Endodermal cell (in vitro differentiated cells): ENCODE measurements around the gene LIMS2. TPM values are rescaled to one million over a fixed set of nuclear protein-coding genes. Genes with fewer than 3 reads are reported as not detected.

Experiments
- DNase-seq: peaks from one replicate; pipeline ENCODE4 v3.0.0-alpha.2; 2017
- H3K27ac ChIP-seq: 2 replicates; pipeline ENCODE4 v1.5.1; 2013; ENCODE audit warnings: mild to moderate bottlenecking, low read depth, low read length, moderate library complexity
- H3K27me3 ChIP-seq: 2 replicates; pipeline ENCODE4 v1.6.1; 2013; ENCODE audit warnings: mild to moderate bottlenecking, low read length, moderate library complexity; ENCODE audit not compliant: insufficient read depth, control insufficient read depth, poor library complexity, severe bottlenecking
- H3K36me3 ChIP-seq: 2 replicates; pipeline ENCODE4 v1.7.0; 2013; ENCODE audit warnings: mild to moderate bottlenecking, low read length, moderate library complexity; ENCODE audit not compliant: control insufficient read depth, insufficient read depth
- H3K4me1 ChIP-seq: one replicate; pipeline ENCODE4 v1.7.0; 2013; ENCODE audit warnings: low read length; ENCODE audit not compliant: control insufficient read depth, insufficient read depth
- H3K4me3 ChIP-seq: 2 replicates; pipeline ENCODE4 v1.5.1; 2013; ENCODE audit warnings: mild to moderate bottlenecking, low read length, moderate library complexity
- H3K9ac ChIP-seq: 2 replicates; pipeline ENCODE4 v1.6.1; 2013; ENCODE audit warnings: mild to moderate bottlenecking, low read length, moderate library complexity; ENCODE audit not compliant: poor library complexity, severe bottlenecking; ENCODE audit errors: extremely low read depth
- H3K9me3 ChIP-seq: 2 replicates; pipeline ENCODE4 v1.6.1; 2013; ENCODE audit warnings: mild to moderate bottlenecking, low read length, moderate library complexity; ENCODE audit not compliant: control insufficient read depth
- H3K27ac Mint-ChIP-seq: 2 replicates; pipeline ENCODE4 v1.8.0; 2020; ENCODE audit warnings: mixed read lengths
- H3K27me3 Mint-ChIP-seq: 2 replicates; pipeline ENCODE4 v1.8.0; 2021; ENCODE audit warnings: mild to moderate bottlenecking, mixed read lengths; ENCODE audit not compliant: insufficient read depth
- H3K36me3 Mint-ChIP-seq: 2 replicates; pipeline ENCODE4 v1.8.0; 2020; ENCODE audit warnings: low read depth, mixed read lengths
- H3K4me1 Mint-ChIP-seq: 2 replicates; pipeline ENCODE4 v1.8.0; 2020; ENCODE audit warnings: mixed read lengths
- H3K4me3 Mint-ChIP-seq: 2 replicates; pipeline ENCODE4 v1.8.0; 2020; ENCODE audit warnings: mild to moderate bottlenecking, moderate library complexity, mixed read lengths
- H3K9me3 Mint-ChIP-seq: 2 replicates; pipeline ENCODE4 v1.8.0; 2020; ENCODE audit warnings: mild to moderate bottlenecking, mixed read lengths
- CTCF ChIP-seq: fragments of 200-600 bp; sonication (generic); conservative IDR thresholded peaks from 2 replicates; pipeline ENCODE4 v1.5.0; 2021; ENCODE audit warnings: antibody characterized with exemption, mild to moderate bottlenecking
- WGBS, 2 experiments: methylation state at CpG; one replicate each; pipeline versions ENCODE4 v1.1.5 to v1.1.7; 2013; ENCODE audit warnings: missing lambda C conversion rate in 2 of 2, mixed read lengths in 1 of 2; ENCODE audit not compliant: insufficient coverage in 1 of 2, insufficient read length in 1 of 2; 5-methylcytosine and 5-hydroxymethylcytosine counted together
- total RNA-seq, 2 donors: library from RNA; stranded (reverse); fragmentation: NEBNext Ultra II Directional in 1 of 2; extraction: Animal tissue kit (Norgen Biotek cat#: 25700) in 1 of 2; gene quantifications; 2 replicates in 1 of 2; 3 replicates in 1 of 2; pipeline ENCODE4 v1.2.1, GENCODE V29; 2021

Gene LIMS2
- total RNA-seq, 2 donors from 2014 or later, result 3.9 to 9.8 TPM

GRCh38 chr2:127678991-127679390, 3.7 kb upstream of the LIMS2 start:
- no peak overlapping the region for H3K4me3 Mint-ChIP-seq
- H3K27ac ChIP-seq, result no peak overlapping the region
- peaks cover 43% of the 10 kb centered on the region for H3K27me3 ChIP-seq
- peaks cover 8% of the 10 kb centered on the region for H3K4me1 Mint-ChIP-seq
- H3K36me3 Mint-ChIP-seq, result no peaks in the 10 kb centered on the region
- no peak for TF ChIP-seq CTCF
- no peaks in the 10 kb centered on the region for H3K4me1 ChIP-seq
- DNase-seq, result peak; percentile 42
- H3K4me3 ChIP-seq, result no peak overlapping the region
- no peaks in the 10 kb centered on the region for H3K36me3 ChIP-seq
- H3K9me3 ChIP-seq, result no peaks in the 10 kb centered on the region
- H3K27me3 Mint-ChIP-seq, result peaks cover 45% of the 10 kb centered on the region
- H3K9me3 Mint-ChIP-seq, result no peaks in the 10 kb centered on the region
- no peak overlapping the region for H3K27ac Mint-ChIP-seq
- H3K9ac ChIP-seq, result no peak overlapping the region
- 82 to 95% methylated on average over 3 to 6 of the region's 6 CpGs for WGBS, 2 experiments

- Mint-ChIP-seq H3K27ac (no peak overlapping the region), H3K27me3 (peaks cover 49% of the 10 kb centered on the region), H3K4me3 (no peak overlapping the region), H3K9me3 (no peaks in the 10 kb centered on the region), H3K36me3 (no peaks in the 10 kb centered on the region), H3K4me1 (peaks cover 5% of the 10 kb centered on the region)
- no peak for TF ChIP-seq CTCF
- Histone ChIP-seq H3K27ac (no peak overlapping the region), H3K36me3 (no peaks in the 10 kb centered on the region), H3K9ac (no peak overlapping the region), H3K9me3 (no peaks in the 10 kb centered on the region), H3K4me3 (no peak overlapping the region), H3K27me3 (peaks cover 47% of the 10 kb centered on the region), H3K4me1 (no peaks in the 10 kb centered on the region)
- 88 to 95% methylated on average over 6 to 10 of the region's 10 CpGs for WGBS, 2 experiments
- peak; percentile 23 for DNase-seq
Measured at GRCh38 chr2:127678531-127678930, 3.2 kb upstream of the LIMS2 start.

GRCh38 chr2:127676906-127677305, 1.6 kb upstream of the LIMS2 start:
- Histone ChIP-seq H3K9ac (no peak overlapping the region), H3K4me3 (no peak overlapping the region), H3K9me3 (no peaks in the 10 kb centered on the region), H3K4me1 (no peaks in the 10 kb centered on the region), H3K27ac (no peak overlapping the region), H3K27me3 (peaks cover 59% of the 10 kb centered on the region), H3K36me3 (no peaks in the 10 kb centered on the region)
- H3K27me3 Mint-ChIP-seq, result peaks cover 66% of the 10 kb centered on the region
- no peak for TF ChIP-seq CTCF
- no peaks in the 10 kb centered on the region for H3K9me3 Mint-ChIP-seq
- H3K27ac Mint-ChIP-seq, result no peak overlapping the region
- peaks cover 5% of the 10 kb centered on the region for H3K4me1 Mint-ChIP-seq
- no peaks in the 10 kb centered on the region for H3K36me3 Mint-ChIP-seq
- DNase-seq, result peak; percentile 44
- 89 to 100% methylated on average over 1 to 2 of the region's 2 CpGs for WGBS, 2 experiments
- H3K4me3 Mint-ChIP-seq, result no peak overlapping the region
